Natural killer cell (primary cell): ENCODE results near the gene EIF4H. TPM values are rescaled to one million over a fixed set of nuclear protein-coding genes. Genes with fewer than 3 reads are reported as not detected.

ENCODE experiments used
- ATAC-seq, 3 donors: fragments of 150-1000 bp in 2 of 3; fragments of 200-7000 bp in 1 of 3; cut with Tn5 transposase; 1 replicate in 1 of 3; 2 replicates in 2 of 3; pipeline ENCODE4 v1.10.0; 2021; ENCODE audit warnings: mild to moderate bottlenecking in 2 of 3, moderate library complexity in 2 of 3
- DNase-seq, 2 donors: peaks; one replicate each; pipeline versions ENCODE4 v3.0.0 to v3.0.0-alpha.2; 2013 to 2021; ENCODE audit warnings: mixed read lengths in 1 of 2
- H3K27ac ChIP-seq: one replicate; pipeline ENCODE4 v1.5.1; 2013; ENCODE audit warnings: mild to moderate bottlenecking, low read length
- H3K27me3 ChIP-seq: one replicate; pipeline ENCODE4 v1.6.1; 2013; ENCODE audit warnings: low read length; ENCODE audit not compliant: control insufficient read depth, insufficient read depth
- H3K36me3 ChIP-seq: one replicate; pipeline ENCODE4 v1.6.1; 2013; ENCODE audit warnings: low read length; ENCODE audit not compliant: control insufficient read depth, insufficient read depth
- H3K4me1 ChIP-seq: one replicate; pipeline ENCODE4 v1.6.1; 2013; ENCODE audit warnings: low read length; ENCODE audit not compliant: control insufficient read depth, insufficient read depth
- H3K4me3 ChIP-seq: one replicate; pipeline ENCODE4 v1.5.1; 2013; ENCODE audit warnings: low read length
- H3K9me3 ChIP-seq: one replicate; pipeline ENCODE4 v1.6.1; 2013; ENCODE audit warnings: low read length; ENCODE audit not compliant: control insufficient read depth, insufficient read depth
- H3K27ac Mint-ChIP-seq, 2 donors: one replicate each; pipeline ENCODE4 v1.8.0; 2022; ENCODE audit warnings: mild to moderate bottlenecking in 2 of 2, mixed read lengths in 2 of 2, moderate library complexity in 1 of 2
- H3K27me3 Mint-ChIP-seq, 2 donors: one replicate each; pipeline ENCODE4 v1.8.0; 2022; ENCODE audit warnings: low read depth in 2 of 2, mixed read lengths in 2 of 2
- H3K36me3 Mint-ChIP-seq: one replicate; pipeline ENCODE4 v1.8.0; 2022; ENCODE audit warnings: mixed read lengths
- H3K4me1 Mint-ChIP-seq, 2 donors: one replicate each; pipeline ENCODE4 v1.8.0; 2022; ENCODE audit warnings: mixed read lengths in 2 of 2
- H3K4me3 Mint-ChIP-seq: one replicate; pipeline ENCODE4 v1.8.0; 2022; ENCODE audit warnings: mild to moderate bottlenecking, moderate library complexity, mixed read lengths
- H3K9me3 Mint-ChIP-seq, 2 donors: one replicate each; pipeline ENCODE4 v1.8.0; 2022; ENCODE audit warnings: mixed read lengths in 2 of 2
- CTCF ChIP-seq: fragments of 200-600 bp; IDR thresholded peaks from one replicate; pipeline ENCODE4 v1.8.0; 2022; ENCODE audit warnings: antibody characterized with exemption
- WGBS: methylation state at CpG from one replicate; pipeline ENCODE4 v1.1.7; 2013; ENCODE audit warnings: missing lambda C conversion rate; ENCODE audit not compliant: insufficient coverage; 5-methylcytosine and 5-hydroxymethylcytosine counted together
- intact Hi-C: fragments of 100-400 bp; cut with micrococcal nuclease; formaldehyde crosslinking; loops from one replicate; pipeline ENCODE4 v1.14.2; 2022
- total RNA-seq, 4 donors: library from RNA; stranded (reverse); fragments of 120-200 nt in 1 of 4; gene quantifications; one replicate each; pipeline versions ENCODE4 v1.2.3 to v1.2.4, GENCODE V29; 2013 to 2022

The EIF4H gene
- total RNA-seq, 3 donors from 2014 or later (not counting 1 experiment from before 2014, with no cell fraction given) = 286 to 294 (median 294) TPM

- Mint-ChIP-seq H3K27me3 (no peaks in the 10 kb centered on the region), H3K4me3 (no peak overlapping the region), H3K4me1 (no peaks in the 10 kb centered on the region), H3K27ac (peak overlapping the region in 1 of 2 donors; percentile 42), H3K36me3 (no peaks in the 10 kb centered on the region), H3K9me3 (no peaks in the 10 kb centered on the region)
- DNase-seq (no peak), ATAC-seq (no peak)
- TF ChIP-seq CTCF = no peak
- Histone ChIP-seq H3K27me3 (no peaks in the 10 kb centered on the region), H3K9me3 (no peaks in the 10 kb centered on the region), H3K4me1 (no peaks in the 10 kb centered on the region), H3K36me3 (no peaks in the 10 kb centered on the region), H3K27ac (no peak overlapping the region), H3K4me3 (no peak overlapping the region)
- WGBS = 93% methylated on average over 16 of the region's 16 CpGs
- intact Hi-C loops = no loop called here
Measured at GRCh38 chr7:74138945-74139843, 35.0 kb upstream of the EIF4H start.

GRCh38 chr7:74141705-74142104 is 32.5 kb upstream of the EIF4H start:
- Mint-ChIP-seq H3K9me3 (no peaks in the 10 kb centered on the region), H3K27me3 (peaks cover 0 to 3% of the 10 kb centered on the region in 2 donors), H3K36me3 (no peaks in the 10 kb centered on the region), H3K27ac (no peak overlapping the region), H3K4me3 (no peak overlapping the region), H3K4me1 (no peaks in the 10 kb centered on the region)
- ATAC-seq (no peak), DNase-seq (no peak)
- Histone ChIP-seq H3K4me1 (no peaks in the 10 kb centered on the region), H3K27me3 (no peaks in the 10 kb centered on the region), H3K4me3 (no peak overlapping the region), H3K9me3 (no peaks in the 10 kb centered on the region), H3K27ac (no peak overlapping the region), H3K36me3 (no peaks in the 10 kb centered on the region)
- intact Hi-C loops = no loop called here
- no peak for TF ChIP-seq CTCF
- 21% methylated on average over 1 of the region's 1 CpG for WGBS

GRCh38 chr7:74143383-74143782 is 30.8 kb upstream of the EIF4H start:
- no peak overlapping the region for H3K4me3 ChIP-seq
- Mint-ChIP-seq H3K27me3 (peaks cover 0 to 3% of the 10 kb centered on the region in 2 donors), H3K4me1 (no peaks in the 10 kb centered on the region), H3K4me3 (no peak overlapping the region), H3K27ac (no peak overlapping the region), H3K9me3 (no peaks in the 10 kb centered on the region), H3K36me3 (no peaks in the 10 kb centered on the region)
- DNase-seq = no peak
- H3K27me3 ChIP-seq = no peaks in the 10 kb centered on the region
- H3K27ac ChIP-seq = no peak overlapping the region
- intact Hi-C loops = no loop called here
- H3K9me3 ChIP-seq = no peaks in the 10 kb centered on the region
- H3K4me1 ChIP-seq = no peaks in the 10 kb centered on the region
- WGBS = 51% methylated on average over 5 of the region's 6 CpGs
- TF ChIP-seq CTCF = no peak
- no peak for ATAC-seq
- H3K36me3 ChIP-seq = no peaks in the 10 kb centered on the region
